Right kidney (tissue), 1 donor: ENCODE measurements around the gene PDZK1IP1.

Source experiments
- DNase-seq: peaks from one replicate; pipeline ENCODE4 v3.0.0-alpha.2; 2016

The PDZK1IP1 gene

DNA sequence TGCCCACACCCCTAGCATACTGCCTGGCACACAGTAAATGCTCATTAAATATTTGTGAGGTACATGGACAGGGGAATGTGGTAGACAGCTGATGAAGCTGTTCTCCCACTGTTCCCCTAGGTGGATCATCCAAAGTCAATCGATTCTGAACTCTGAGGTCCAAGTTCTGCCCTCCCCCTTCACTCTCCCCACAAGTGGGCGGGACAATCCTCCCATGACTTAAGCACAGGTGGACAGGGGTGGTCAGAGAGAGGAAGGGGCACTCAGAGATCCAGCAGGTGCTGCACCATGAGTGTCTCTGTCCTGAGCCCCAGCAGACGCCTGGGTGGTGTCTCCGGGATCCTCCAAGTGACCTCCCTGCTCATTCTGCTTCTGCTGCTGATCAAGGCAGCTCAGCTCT, 52.6 kb downstream of the PDZK1IP1 start, which contains the start of gene CYP4A22:
TSS of gene CYP4A22 (plus strand) at position 244 of the 400 bp plus-strand sequence. CDS start at position 289, 45 bp downstream.
- no peak for DNase-seq
